Measurements from ENCODE around the gene ANKRD7.

Gene ANKRD7, protein sequence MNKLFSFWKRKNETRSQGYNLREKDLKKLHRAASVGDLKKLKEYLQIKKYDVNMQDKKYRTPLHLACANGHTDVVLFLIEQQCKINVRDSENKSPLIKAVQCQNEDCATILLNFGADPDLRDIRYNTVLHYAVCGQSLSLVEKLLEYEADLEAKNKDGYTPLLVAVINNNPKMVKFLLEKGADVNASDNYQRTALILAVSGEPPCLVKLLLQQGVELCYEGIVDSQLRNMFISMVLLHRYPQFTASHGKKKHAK
- 0.12 to 0.13 reads per million in 2 experiments for total RNA-seq

DNA sequence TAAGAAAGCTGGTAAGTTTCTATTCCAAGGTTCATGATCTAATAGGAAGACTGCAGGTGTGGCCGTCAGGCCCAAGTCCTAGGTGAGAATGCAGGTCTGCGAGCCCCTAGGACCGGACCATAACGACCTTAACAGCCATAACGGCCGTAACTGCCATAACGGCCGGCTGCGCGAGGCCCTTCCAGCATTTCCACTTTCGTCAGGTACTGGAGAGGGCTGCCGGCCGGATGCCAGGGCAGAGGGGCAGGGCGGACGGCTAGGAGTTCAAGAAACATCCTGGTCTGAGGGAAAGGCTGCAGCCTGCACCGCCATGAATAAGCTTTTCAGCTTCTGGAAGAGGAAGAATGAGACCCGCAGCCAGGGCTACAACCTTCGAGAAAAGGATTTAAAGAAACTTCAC lies at the start of gene ANKRD7:
TSS of gene ANKRD7 (plus strand) at position 184 of the 400 bp plus-strand sequence. CDS start at position 311, 127 bp downstream.
- DNase-seq (ENCODE audit: low read depth), result no peak

DNA sequence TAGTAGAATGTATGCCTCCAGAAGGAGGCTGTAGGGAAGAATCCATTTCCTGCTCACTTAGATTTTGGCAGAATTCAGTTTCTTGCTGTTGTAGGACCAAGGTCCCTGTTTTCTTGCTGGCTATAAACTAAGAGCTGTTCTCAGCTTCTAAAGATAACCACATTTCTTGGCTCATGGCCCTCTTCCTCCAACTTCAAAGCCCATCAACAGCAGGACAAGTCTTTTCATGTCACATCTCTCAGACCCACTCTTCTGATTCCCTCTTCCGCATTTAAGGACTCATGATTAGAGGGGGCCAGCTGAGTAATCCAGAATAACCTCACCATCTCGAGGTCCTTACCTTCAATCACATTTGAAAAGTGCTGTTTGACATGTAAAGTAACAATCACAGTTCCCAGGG lies 48.8 kb upstream of the ANKRD7 start:
- no peak for DNase-seq (ENCODE audit: low read depth)

DNA sequence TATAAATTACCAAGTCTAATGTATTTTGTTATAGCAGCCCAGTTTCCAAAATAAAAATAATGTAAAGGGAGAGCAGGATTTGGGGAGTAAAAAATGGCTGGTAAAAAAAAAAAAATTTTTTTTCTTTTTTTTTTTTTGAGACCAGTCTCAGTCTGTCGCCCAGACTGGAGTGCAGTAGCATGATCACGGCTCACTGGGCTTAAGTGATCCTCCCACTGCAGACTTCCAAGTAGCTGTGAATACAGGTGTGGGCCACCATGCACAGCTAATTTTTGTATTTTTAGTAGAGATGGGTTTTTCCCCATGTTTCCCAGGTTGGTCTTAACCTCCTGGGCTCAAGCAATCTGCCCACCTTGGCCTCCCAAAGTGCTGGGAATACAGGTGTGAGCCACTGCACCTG lies 45.3 kb upstream of the ANKRD7 start:
- DNase-seq (ENCODE audit: low read depth), result no peak

DNA sequence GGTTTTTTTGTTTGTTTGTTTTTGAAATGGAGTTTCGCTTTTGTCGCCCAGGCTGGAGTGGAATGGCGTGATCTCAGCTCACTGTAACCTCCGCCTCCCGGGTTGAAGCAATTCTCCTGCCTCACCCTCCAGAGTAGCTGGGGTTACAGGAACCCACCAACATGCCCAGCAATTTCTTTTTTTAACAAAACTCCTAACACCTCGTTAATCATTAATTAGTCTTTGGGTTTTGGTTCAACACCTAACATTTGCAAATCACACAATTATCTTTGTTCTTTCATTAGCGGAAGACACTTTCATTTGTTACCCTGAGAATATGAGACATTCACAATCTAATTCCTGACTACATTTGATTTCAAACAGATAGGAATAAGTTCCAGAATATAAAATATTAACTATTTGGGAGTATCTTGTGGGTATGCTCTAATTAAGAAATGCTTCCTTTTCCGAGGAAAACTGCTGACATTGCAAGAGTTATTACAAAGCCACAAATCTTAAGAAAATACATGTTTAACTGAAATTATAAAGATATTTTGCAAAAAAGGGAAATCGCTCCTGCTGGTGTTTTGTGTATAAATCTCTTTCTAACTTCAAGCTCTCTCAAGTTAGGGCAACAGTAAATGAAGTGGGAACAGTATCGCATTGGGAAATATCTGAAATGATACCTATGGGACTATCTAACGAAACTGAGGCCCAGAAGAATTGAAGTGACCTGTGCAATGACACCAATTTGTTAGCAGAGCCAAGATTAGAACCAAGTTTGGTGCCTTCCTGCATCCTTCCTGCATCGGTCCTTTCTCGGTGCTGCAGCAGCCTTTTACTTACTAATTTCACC lies 41.7 kb upstream of the ANKRD7 start:
- no peak for DNase-seq (ENCODE audit: low read depth)

DNA sequence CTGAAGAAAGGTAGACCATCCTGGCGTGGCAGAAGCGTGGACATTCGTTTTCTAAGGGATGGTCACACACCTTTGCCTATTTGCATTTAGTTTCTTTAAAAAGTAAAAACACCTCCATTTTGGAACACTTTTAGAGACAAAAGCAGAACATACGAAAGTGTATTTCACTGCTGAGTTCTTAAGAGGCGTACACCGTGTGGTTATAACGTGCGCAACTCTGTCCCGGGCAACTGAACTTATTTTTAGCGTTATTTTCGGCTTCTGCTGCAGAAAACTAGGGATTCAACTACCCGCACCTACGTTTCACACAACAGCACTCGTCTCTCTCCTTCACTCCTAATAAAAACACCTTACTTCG lies 41.1 kb upstream of the ANKRD7 start:
- no peak for DNase-seq (ENCODE audit: low read depth)

DNA sequence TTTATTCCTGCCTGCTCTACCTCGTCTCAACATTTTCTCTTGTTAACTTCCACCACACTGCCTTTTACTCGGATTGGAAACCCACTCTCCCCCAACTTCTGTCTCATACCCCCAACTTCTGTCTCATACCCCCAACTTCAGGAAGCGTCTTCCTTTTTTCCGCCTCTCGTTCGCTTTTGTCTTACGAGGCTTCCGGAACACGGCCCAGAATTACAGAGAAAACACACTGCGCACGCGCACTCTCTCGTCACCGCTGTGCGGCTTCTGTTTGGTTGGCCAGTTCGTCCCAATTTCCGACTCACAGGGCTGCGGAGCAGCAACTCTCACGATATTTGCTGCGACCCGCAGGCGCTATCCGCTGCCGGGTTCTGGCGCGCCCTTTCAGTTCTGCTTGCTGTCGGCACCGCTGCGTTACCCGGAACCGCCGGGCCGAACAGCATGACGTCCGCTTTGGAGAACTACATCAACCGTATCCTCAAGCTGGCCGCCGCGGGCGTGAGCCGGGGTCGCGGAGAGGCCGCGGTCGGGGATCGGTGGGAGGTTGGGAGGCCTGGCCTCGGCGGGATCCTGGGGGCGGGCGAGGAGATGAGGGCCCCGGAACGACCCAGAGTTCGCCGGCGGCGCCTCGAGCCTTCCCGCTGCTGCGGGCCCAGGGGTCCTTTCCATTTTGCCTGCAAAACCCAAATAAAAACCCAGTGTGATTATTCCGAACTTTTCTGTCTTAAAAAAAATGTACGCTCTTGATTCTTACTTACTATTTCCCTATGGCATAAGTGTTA lies 40.5 kb upstream of the ANKRD7 start, which contains the start of gene LSM8:
TSS of gene LSM8 (plus strand) at position 379 of the 779 bp plus-strand sequence. CDS start at position 439, 60 bp downstream.
- DNase-seq (ENCODE audit: low read depth), result peak; percentile 96

DNA sequence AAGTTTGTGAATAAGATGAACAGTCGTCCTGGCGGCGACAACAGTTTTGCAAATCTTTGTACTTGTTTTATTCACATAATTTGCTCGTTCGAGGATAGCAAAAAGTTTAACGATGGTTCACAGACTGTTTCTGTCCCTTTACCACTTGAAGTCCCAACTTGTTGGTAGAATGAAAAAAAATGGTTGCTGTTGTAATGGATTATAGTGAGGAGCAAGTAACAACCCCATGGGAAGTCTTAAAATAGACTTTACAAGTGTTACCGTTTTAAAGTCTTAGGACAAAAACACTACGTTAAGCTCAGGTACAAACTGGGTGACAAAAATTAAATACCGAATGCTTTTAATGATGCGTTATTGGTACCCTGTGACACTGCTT lies 40.0 kb upstream of the ANKRD7 start:
- no peak for DNase-seq (ENCODE audit: low read depth)

DNA sequence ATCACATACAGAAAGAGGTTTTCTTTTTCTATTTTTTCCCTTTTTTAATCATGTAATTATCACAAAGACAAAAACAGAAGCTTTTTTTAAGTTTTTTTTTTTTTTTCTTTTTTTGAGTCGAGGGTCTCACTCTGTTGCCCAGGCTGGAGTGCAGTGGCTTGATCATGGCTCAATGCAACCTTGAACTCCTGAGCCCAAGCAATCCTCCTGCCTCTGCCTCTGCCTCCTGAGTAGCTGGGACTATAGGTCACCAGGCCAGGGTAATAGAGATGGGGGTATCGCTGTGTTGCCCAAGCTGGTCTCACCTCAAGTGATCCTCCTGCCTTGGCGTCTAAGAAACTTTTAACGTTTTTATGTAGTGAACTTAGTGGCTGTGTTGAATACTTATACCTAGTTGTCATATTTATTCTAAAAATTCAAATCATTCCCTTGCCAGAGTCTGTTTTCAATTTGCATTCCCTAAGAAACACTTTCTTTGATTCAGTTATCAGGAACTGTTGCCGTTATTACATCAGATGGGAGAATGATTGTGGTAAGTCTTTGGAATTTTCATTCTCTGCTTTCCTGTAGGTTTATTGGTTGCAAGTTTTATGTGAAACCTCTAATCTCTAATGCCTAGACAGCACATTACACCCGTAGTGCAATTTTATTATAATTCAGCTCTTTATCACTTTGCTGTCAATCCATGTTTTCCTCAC lies 39.2 kb upstream of the ANKRD7 start:
- no peak for DNase-seq (ENCODE audit: low read depth)

DNA sequence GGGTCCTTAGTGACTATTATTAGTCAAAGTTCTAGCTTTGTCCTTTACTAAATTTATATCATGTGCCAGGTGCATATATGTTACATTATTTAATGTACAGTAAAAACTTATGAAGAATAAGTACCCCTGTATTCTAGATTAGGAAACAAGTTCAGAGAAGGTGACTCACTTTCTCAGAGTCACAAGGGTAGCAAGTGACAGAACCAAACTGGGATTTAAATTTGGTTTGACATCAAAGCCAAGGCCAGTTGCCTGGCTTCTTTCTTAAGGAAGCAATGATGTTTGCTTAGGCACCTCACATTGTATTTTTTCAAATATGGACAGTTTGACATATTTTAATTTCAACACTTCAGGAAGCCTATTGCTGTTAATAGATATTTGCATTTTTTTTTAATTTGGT lies 38.0 kb upstream of the ANKRD7 start:
- DNase-seq (ENCODE audit: low read depth), result no peak

DNA sequence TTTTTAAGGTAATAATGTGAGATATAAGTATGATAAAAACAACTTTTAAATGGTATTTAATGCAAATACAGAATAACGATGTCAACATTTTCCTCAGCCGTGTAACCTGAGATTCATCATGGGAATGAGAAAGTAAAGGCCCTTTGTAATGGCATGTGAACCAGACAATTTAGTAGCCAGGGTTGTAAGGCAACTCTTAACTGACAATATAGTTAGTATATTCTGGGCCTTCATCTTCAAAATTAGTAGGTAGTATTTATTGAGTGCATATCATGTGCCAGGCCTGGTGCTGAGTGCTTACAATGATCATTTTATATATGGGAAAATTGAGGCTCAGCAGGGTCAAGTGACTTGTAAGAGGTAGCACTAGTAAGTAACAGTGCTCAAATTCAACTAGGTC lies 29.9 kb upstream of the ANKRD7 start:
- no peak for DNase-seq (ENCODE audit: low read depth)

DNA sequence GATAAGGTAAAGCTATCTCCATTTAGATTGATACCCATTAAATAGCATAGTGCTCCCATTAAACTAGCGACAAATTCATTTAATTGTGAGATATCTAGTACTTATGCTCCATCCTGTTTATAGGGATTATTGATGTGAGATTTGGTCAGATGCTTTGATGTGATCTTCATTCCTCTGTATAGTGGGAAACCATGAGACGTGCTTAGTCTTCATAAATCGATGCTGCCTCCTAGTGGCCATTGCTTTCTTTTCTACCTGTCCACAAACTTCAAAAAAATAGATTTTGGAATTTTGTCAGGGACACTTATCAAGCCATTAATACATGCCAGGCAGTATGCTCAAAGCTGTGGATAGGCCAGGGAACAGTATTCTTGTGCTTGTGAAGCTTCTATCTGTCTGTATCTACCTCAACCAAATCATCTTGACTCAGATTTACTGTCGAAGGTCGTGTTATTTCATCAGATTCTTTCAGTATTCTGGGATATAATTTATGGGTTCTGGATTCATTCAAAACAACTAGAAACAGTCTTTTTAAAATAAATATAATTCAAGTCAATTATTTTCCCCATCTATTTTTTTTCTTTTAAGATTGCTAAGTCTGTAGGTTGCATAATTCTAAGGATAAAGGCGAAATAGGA lies 28.5 kb upstream of the ANKRD7 start:
- DNase-seq (ENCODE audit: low read depth), result peak; percentile 33

DNA sequence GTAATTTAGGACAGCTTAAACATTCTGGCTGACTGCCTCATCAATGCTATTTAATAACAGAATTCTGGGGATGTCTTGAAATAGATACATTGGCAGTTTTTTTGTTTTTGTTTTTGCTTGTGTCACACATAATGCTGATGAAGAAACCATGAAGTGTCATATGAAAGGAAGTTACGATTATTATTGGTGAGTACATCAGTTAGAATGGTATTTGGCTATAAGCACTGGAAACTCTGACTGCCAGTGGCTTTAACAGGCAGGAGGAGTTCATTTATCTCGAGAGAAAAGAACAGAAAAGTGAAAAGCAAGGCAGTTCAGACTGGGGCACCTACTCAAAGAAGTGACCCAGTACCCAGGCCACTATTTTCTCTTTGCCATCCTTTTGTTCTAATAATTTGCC lies 22.4 kb upstream of the ANKRD7 start:
- no peak for DNase-seq (ENCODE audit: low read depth)

DNA sequence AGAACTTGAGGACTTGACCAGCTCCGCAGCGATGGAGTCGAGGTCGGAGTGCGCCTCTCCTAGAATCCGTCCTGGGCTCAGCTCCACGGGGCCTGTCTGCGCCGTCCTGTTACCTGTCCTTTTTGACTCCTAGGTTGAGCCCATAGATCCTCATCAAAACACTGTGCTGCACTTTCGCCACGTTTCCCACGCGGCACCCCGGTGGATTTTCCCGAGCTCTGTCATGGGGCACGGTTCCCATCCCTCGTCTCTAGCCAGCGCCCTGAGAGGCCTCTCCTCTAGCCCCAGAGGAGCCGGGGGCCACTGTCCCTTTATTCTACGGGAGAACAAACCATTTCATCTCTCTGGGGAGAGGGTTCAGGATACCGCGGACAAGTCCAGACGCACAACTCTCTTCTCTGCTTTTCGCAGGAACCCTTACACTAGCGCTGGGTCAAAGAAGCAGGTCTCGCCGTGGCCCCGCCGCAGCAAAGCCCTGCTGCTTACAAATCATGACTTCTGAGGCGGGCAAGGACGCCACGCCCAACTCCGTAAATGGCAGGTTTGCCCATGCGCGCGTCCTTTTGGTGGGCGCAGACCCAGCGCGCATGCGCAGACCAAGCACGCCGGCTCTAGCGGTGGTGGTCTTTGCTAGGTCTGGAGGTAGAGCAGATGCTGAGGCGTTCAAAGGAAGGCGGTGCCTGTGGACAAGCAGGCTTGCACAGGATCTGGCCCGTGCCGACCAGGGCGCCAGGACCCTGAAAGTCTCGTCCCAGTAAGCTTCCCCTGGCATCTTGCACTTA lies 10.3 kb upstream of the ANKRD7 start:
- peak; percentile 44 for DNase-seq (ENCODE audit: low read depth)

DNA sequence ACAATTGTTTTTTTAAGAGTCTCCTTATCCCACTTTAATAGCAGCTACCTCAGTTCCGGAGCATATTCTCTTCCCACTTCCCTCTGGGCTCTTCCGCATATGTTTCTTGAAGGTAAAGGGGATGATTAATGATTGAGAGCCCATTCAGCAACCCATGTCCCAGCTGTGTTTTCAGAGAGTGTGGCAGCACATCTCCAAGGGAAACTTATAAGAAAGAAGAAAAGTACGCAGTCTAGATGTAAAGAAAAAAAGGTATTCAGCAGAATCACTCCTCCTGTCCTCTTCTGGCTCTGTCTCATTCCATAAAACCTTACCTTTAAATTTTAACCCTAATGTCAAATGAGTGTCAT lies 9.7 kb upstream of the ANKRD7 start:
- no peak for DNase-seq (ENCODE audit: low read depth)

DNA sequence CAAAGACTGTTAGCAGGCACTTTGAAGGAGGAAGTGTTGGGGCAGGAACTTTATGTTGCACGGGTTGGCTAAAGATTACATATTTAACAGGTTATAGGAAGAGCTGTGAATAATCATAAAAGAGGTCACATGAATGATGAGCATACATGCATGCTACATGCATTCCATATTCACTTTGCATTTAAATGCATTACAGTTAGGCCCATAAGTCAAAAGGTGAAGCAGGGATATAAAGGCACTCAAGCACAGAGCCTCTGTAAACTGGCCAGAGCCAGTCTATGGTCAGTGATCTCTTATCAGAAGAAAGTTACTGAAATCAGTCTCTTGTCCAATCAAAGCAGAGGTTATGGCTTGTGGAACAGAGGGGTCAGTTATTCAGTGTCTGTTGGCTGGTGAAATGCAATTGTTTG lies 7.3 kb upstream of the ANKRD7 start:
- DNase-seq (ENCODE audit: low read depth), result no peak

DNA sequence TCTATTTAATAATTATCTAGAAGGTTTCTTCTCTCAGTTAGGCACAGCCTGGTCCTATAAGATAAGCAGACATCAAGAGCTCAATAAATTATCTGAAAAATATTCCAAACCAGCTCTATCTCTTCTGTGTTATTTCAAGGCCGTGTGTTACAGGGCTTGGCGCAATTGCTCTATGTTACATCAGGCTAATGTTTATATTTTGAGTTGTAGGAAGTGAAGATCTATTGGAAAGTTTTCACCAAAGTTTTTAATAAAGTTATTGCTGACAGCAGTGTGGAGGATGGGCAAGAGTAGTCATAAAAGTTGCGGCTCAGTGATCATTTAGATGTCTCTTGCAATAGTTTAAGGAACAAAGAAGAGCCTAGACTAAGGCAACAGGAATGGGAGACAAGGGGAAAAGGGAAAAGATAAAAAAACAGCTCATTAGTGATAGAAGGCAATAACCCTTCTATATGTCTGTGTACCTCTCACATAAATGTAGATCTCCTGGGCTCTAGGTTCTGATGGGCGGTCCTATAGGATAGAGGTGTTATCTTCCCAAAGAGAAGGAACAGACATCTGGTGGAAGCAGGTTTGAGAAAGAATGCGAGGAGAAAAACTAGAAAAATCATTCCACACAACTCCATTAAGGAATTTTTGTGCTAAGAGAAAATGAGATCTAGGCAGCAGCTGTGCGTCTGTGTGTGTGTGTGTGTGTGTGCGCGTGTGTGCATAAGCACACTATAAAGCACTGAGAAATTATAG lies 5.9 kb upstream of the ANKRD7 start:
- no peak for DNase-seq (ENCODE audit: low read depth)

DNA sequence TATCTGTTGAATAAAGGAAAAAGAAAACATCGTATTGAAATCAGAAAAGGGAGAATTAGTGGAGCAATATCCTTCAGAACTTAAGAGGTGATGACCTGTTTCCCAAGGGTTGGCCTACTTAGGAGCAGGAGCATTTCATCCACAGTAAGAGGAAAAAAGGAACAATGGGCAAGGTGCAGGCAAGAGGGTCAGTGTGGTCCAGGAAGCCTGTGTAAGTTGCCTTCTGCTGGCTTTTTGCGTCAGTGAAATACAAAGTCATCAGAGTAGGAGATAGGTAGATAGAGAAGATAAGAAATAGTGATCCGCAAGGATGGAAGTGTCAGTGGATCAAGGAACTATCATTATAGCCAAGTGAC lies 5.4 kb upstream of the ANKRD7 start:
- no peak for DNase-seq (ENCODE audit: low read depth)

DNA sequence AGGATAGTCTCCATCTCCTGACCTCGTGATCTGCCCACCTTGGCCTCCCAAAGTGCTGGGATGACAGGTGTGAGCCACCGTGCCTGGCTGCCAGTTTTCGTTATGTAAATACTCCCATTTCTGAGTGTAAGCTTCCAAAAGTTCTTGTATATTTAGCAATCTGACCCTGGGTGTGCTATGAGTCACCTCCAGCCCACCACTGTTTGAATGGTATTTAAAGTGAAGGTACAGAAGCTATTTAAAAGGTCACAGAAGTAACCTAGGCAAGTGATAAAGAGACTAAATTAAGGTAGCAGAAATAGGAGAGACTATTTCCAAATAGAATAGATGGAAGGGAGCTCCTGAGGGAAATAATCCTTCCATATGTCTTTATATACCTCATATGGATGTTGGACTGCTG lies 3.9 kb upstream of the ANKRD7 start:
- DNase-seq (ENCODE audit: low read depth), result no peak

DNA sequence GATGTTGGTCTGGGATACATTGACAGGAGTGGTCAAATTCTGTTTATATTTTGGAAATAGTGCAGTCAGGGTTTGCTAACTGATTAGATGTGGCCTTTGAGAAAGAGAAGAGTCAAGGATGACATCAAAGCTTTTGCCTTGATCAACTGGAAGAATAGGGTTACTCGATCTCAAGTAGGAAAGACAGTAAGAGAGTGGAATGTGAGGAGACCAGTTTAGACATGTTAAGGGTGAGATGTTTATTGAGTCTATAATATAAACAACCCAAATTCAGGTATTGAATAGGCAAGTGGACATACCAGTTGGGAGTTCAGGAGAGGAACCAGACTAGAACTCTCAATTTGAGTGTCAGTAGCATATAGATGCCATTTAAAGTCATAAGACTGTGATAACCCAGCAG lies 1.9 kb upstream of the ANKRD7 start:
- no peak for DNase-seq (ENCODE audit: low read depth)

DNA sequence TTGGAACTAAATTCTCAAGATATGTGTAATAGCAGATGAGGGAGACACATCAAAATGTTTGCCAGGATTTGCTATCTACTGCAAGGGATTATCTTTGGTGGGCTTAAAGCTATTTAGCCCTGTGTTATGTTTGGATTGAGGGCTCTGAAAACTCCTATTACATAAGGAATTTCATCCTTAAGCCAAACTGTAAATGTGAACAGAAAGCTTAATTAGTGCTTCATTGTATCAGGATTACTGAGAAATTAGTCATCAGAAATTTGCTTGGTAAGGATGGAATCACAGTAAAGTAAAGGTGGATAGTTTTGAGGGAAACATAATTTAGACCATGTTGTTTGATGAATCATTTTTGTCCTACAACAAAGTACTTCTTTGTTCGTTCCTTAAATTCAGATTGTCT lies 8.3 kb downstream of the ANKRD7 start:
- DNase-seq (ENCODE audit: low read depth), result no peak
